Upper lobe of left lung (tissue), 4 donors: ENCODE results near the gene PPBP.

Experiments used
- CTCF ChIP-seq, 6 experiments: fragments of 450-650 bp in 4 of 6; fragments of 200-600 bp in 2 of 6; sonication (generic) in 2 of 6; IDR thresholded peaks; one replicate each; pipeline ENCODE4 v1.5.1; 2016 to 2019; ENCODE audit warnings: antibody characterized with exemption in 6 of 6
- POLR2AphosphoS5 ChIP-seq, 2 donors: sonication (generic); formaldehyde crosslinking; IDR thresholded peaks; one replicate each; pipeline ENCODE4 v1.5.1; 2017; ENCODE audit warnings: antibody characterized with exemption in 2 of 2

- no peak for TF ChIP-seq POLR2AphosphoS5 (IDR thresholded peaks at IDR 0.05)
- no peak for TF ChIP-seq CTCF (IDR thresholded peaks at IDR 0.05)
Observed at GRCh38 chr4:73976716-73977115, 11.3 kb downstream of the PPBP start.
